Upper lobe of left lung (tissue), 4 donors: Measurements from ENCODE around the gene SDE2.

Experiments used
- POLR2A ChIP-seq, 4 donors: fragments of 450-650 bp; IDR thresholded peaks; one replicate each; pipeline ENCODE4 v1.5.1; 2016 to 2017; ENCODE audit warnings: antibody characterized with exemption in 4 of 4, mild to moderate bottlenecking in 2 of 4
- POLR2AphosphoS5 ChIP-seq, 2 donors: sonication (generic); formaldehyde crosslinking; IDR thresholded peaks; one replicate each; pipeline ENCODE4 v1.5.1; 2017; ENCODE audit warnings: antibody characterized with exemption in 2 of 2
- TF ChIP-seq, protein P1 (sequence below), 6 experiments: fragments of 450-650 bp in 4 of 6; fragments of 200-600 bp in 2 of 6; sonication (generic) in 2 of 6; IDR thresholded peaks; one replicate each; pipeline ENCODE4 v1.5.1; 2016 to 2019; ENCODE audit warnings: antibody characterized with exemption in 6 of 6

DNA sequence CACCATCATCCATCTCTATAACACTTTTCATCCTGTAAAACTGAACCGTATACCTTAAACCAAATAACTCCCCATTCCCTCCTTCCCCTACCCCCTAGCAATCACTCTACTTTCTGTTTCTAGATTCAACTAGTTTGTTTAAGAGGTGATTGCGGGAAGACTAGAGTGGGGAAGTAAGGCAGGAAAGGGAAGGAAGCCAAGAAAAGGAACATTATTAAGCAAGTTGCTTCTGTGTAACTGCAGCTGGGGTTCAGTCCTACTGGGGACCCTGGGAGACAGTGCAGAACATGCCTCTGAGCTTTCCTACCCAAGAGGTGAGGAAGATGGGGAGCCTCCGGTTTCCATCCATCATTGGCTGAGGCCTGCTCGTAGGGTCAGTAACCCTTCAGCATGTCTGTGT, 34.4 kb upstream of the SDE2 start:
- TF ChIP-seq POLR2AphosphoS5 (IDR thresholded peaks at IDR 0.05) = peak in 1 of 2 donors; percentile 53
- TF ChIP-seq, protein P1, sequence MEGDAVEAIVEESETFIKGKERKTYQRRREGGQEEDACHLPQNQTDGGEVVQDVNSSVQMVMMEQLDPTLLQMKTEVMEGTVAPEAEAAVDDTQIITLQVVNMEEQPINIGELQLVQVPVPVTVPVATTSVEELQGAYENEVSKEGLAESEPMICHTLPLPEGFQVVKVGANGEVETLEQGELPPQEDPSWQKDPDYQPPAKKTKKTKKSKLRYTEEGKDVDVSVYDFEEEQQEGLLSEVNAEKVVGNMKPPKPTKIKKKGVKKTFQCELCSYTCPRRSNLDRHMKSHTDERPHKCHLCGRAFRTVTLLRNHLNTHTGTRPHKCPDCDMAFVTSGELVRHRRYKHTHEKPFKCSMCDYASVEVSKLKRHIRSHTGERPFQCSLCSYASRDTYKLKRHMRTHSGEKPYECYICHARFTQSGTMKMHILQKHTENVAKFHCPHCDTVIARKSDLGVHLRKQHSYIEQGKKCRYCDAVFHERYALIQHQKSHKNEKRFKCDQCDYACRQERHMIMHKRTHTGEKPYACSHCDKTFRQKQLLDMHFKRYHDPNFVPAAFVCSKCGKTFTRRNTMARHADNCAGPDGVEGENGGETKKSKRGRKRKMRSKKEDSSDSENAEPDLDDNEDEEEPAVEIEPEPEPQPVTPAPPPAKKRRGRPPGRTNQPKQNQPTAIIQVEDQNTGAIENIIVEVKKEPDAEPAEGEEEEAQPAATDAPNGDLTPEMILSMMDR (IDR thresholded peaks at IDR 0.05) = no peak
- TF ChIP-seq POLR2A (IDR thresholded peaks at IDR 0.05) = no peak
